ENCODE measurements around the gene CSNK1G1.
"Not testable (repeated sequence)": the region's sequence is repeated elsewhere in the genome, so short reads cannot be mapped to it uniquely, and the experiment has no call there.

The CSNK1G1 gene

GRCh38 chr15:64222573-64223366 is 133.2 kb downstream of the CSNK1G1 start:
- H3K4me3 ChIP-seq (ENCODE audit: control insufficient read depth, low read depth, low read length): no peak overlapping the region
- DNase-seq (ENCODE audit: low read depth): no peak
- no peak for TF ChIP-seq CTCF (IDR thresholded peaks at IDR 0.05; ENCODE audit: control insufficient read depth, insufficient read depth, low read depth, low read length, missing control alignments)

- not testable (repeated sequence) for DNase-seq (ENCODE audit: low read depth)
These were observed 134.1 kb downstream of the CSNK1G1 start for GRCh38 chr15:64221911-64222310.

DNA sequence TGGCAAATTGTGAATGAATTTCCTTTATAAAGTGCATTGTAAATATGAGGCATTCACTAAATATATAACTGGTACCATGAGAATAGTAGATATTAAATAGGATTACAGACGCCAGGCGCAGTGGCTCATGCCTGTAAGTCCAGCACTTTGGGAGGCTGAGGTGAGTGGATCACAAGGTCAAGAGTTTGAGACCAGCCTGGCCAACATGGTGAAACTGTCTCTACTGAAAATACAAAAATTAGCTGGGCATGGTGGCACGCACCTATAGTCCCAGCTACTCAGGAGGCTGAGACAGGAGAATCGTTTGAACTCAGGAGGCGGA is 138.6 kb downstream of the CSNK1G1 start:
- DNase-seq (ENCODE audit: low read depth): not testable (repeated sequence)

More at GRCh38 chr15:64221911-64222310, 134.1 kb downstream of the CSNK1G1 start:
- H3K4me3 ChIP-seq (ENCODE audit: control insufficient read depth, low read depth, low read length): not testable (repeated sequence)

DNA sequence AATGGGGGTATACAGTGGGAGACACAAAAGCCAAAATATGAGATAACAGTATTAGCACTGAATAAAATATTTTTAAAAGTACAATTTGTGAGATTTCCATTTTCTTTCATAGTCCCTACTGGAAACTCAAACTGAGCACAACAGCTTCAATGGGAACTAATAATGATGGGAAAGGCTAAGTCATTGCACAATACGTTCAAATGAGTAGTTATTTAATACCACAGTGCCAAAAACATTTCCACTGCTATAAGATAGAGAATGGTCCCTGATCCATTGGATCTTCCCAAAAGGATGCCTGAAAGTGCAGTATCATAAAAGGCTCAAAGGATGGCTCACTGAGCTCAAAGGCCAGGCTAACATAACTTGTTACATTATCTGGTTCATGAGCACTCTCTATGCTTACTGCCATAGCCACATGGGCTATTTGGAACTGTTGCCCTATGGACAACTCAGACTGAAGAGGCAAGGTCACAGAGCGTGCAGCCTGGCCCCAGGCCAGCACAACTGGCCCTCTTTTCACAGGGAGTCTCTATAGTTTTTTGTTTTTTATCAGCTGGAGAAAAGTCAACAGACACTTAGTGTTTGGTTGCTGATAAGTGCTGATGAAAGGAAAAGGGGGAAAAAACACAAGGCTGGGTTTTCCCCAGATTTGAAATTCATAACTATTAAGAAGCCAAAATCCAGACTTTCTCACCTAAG is 139.1 kb downstream of the CSNK1G1 start:
- no peak for DNase-seq (ENCODE audit: low read depth)
- TF ChIP-seq CTCF (IDR thresholded peaks at IDR 0.05; ENCODE audit: control insufficient read depth, insufficient read depth, low read depth, low read length, missing control alignments): no peak
- H3K4me3 ChIP-seq (ENCODE audit: control insufficient read depth, low read depth, low read length): no peak overlapping the region

More for the DNA sequence above, 138.6 kb downstream of the CSNK1G1 start:
- H3K4me3 ChIP-seq (ENCODE audit: control insufficient read depth, low read depth, low read length): not testable (repeated sequence)

GRCh38 chr15:64216196-64216595 is 139.8 kb downstream of the CSNK1G1 start:
- DNase-seq (ENCODE audit: low read depth): no peak
- no peak for TF ChIP-seq CTCF (IDR thresholded peaks at IDR 0.05; ENCODE audit: control insufficient read depth, insufficient read depth, low read depth, low read length, missing control alignments)

GRCh38 chr15:64213646-64214045 is 142.3 kb downstream of the CSNK1G1 start:
- H3K4me3 ChIP-seq (ENCODE audit: control insufficient read depth, low read depth, low read length): no peak overlapping the region
- no peak for DNase-seq (ENCODE audit: low read depth)
- no peak for TF ChIP-seq CTCF (IDR thresholded peaks at IDR 0.05; ENCODE audit: control insufficient read depth, insufficient read depth, low read depth, low read length, missing control alignments)

More at GRCh38 chr15:64216196-64216595, 139.8 kb downstream of the CSNK1G1 start:
- H3K4me3 ChIP-seq (ENCODE audit: control insufficient read depth, low read depth, low read length): no peak overlapping the region

DNA sequence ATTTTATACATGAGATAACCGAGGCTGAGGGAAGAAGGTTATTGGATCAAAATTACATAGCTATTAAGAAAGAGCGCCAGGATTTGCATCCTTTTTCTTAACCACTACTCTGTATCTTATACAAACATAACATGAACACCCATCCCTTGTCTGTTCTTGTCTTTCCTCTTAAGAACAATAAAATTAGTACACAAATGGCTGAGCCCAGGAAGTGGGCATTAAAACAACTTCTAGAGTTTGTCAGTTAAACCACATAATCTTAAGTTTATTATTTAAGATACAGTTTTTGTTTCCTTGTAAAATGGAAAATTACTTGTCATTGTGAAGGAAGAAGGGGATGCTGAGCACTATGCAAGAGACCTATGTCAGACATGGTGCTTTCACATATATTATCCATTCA is 144.3 kb downstream of the CSNK1G1 start:
- DNase-seq (ENCODE audit: low read depth): no peak
- H3K4me3 ChIP-seq (ENCODE audit: control insufficient read depth, low read depth, low read length): no peak overlapping the region
- no peak for TF ChIP-seq CTCF (IDR thresholded peaks at IDR 0.05; ENCODE audit: control insufficient read depth, insufficient read depth, low read depth, low read length, missing control alignments)
